KG1 (cell line): ENCODE data around the gene SLC22A4.

Experiments used
- DNase-seq: peaks from one replicate; lab custom pipeline; 2025; lab: John Stamatoyannopoulos, UW

SLC22A4 gene

GRCh38 chr5:132376694-132377641 lies 82.8 kb downstream of the SLC22A4 start:
- no peak for DNase-seq

- DNase-seq, result no peak
Measured at GRCh38 chr5:132377738-132378137, 83.5 kb downstream of the SLC22A4 start.

GRCh38 chr5:132378580-132378979 lies 84.4 kb downstream of the SLC22A4 start:
- no peak for DNase-seq

GRCh38 chr5:132380047-132380446 lies 85.9 kb downstream of the SLC22A4 start:
- no peak for DNase-seq

GRCh38 chr5:132380741-132381140 lies 86.5 kb downstream of the SLC22A4 start:
- no peak for DNase-seq

GRCh38 chr5:132381614-132382013 lies 87.4 kb downstream of the SLC22A4 start:
- DNase-seq, result no peak

GRCh38 chr5:132383261-132383660 lies 89.1 kb downstream of the SLC22A4 start:
- no peak for DNase-seq

GRCh38 chr5:132383984-132384383 lies 89.8 kb downstream of the SLC22A4 start:
- no peak for DNase-seq

GRCh38 chr5:132384506-132385050 lies 90.4 kb downstream of the SLC22A4 start:
- no peak for DNase-seq

- no peak for DNase-seq
Measured at GRCh38 chr5:132385326-132386105, 91.3 kb downstream of the SLC22A4 start.

GRCh38 chr5:132386644-132387286 lies 92.6 kb downstream of the SLC22A4 start:
- no peak for DNase-seq

- DNase-seq, result no peak
Measured at GRCh38 chr5:132387640-132388117, 93.5 kb downstream of the SLC22A4 start.

- no peak for DNase-seq
Measured at GRCh38 chr5:132388244-132389050, 94.3 kb downstream of the SLC22A4 start.

- no peak for DNase-seq
Measured at GRCh38 chr5:132389051-132389331, 94.8 kb downstream of the SLC22A4 start.

- DNase-seq, result no peak
Measured at GRCh38 chr5:132389585-132390286, 95.5 kb downstream of the SLC22A4 start.

GRCh38 chr5:132391247-132391646 lies 97.1 kb downstream of the SLC22A4 start:
- no peak for DNase-seq

- no peak for DNase-seq
Measured at GRCh38 chr5:132391870-132392269, 97.7 kb downstream of the SLC22A4 start.

GRCh38 chr5:132392411-132392810 lies 98.2 kb downstream of the SLC22A4 start:
- no peak for DNase-seq

GRCh38 chr5:132392978-132393825 lies 99.0 kb downstream of the SLC22A4 start:
- no peak for DNase-seq
